Common myeloid progenitor, CD34-positive (primary cell): ENCODE measurements around the gene GPX3.

ENCODE experiments used
- CTCF ChIA-PET: fragments of 350-600 bp; sonication (Branson Sonifier 250); formaldehyde crosslinking; loops from one replicate; lab custom pipeline; 2021; ENCODE audit warnings: antibody characterized with exemption; lab: Charles Lee
- POLR2A ChIA-PET: fragments of 350-600 bp; sonication (Branson Sonifier 250); formaldehyde crosslinking; loops from one replicate; lab custom pipeline; 2021; ENCODE audit warnings: antibody characterized with exemption; lab: Charles Lee
- DNase-seq, 3 donors: peaks; one replicate each; pipeline versions ENCODE4 v3.0.0 to v3.0.0-alpha.2; 2013
- H3K27ac ChIP-seq, 2 experiments: 1 replicate in 1 of 2; 2 replicates in 1 of 2; pipeline ENCODE4 v1.7.0; 2013; ENCODE audit warnings: inconsistent platforms in 2 of 2, low read length in 2 of 2, mild to moderate bottlenecking in 2 of 2, low read depth in 1 of 2, moderate library complexity in 1 of 2; ENCODE audit not compliant: severe bottlenecking in 2 of 2, insufficient read depth in 1 of 2, poor library complexity in 1 of 2
- H3K27me3 ChIP-seq, 5 experiments: replicated peaks in 2 of 5; 1 replicate in 3 of 5; 2 replicates in 2 of 5; pipeline versions ENCODE4 v1.6.1 to v1.7.0; 2013; ENCODE audit warnings: low read length in 4 of 5, mild to moderate bottlenecking in 2 of 5, moderate library complexity in 2 of 5, inconsistent platforms in 1 of 5; ENCODE audit not compliant: insufficient read depth in 5 of 5, control insufficient read depth in 4 of 5
- H3K36me3 ChIP-seq, 4 experiments: 1 replicate in 2 of 4; 2 replicates in 2 of 4; pipeline versions ENCODE4 v1.6.1 to v1.7.0; 2013; ENCODE audit warnings: low read length in 3 of 4, control low read depth in 1 of 4, mild to moderate bottlenecking in 1 of 4; ENCODE audit not compliant: control insufficient read depth in 4 of 4, insufficient read depth in 4 of 4
- H3K4me1 ChIP-seq, 4 experiments: 1 replicate in 3 of 4; 2 replicates in 1 of 4; pipeline versions ENCODE4 v1.6.1 to v1.7.1; 2013; ENCODE audit warnings: low read length in 3 of 4, mild to moderate bottlenecking in 3 of 4, control low read depth in 1 of 4, inconsistent platforms in 1 of 4, moderate library complexity in 1 of 4; ENCODE audit not compliant: control insufficient read depth in 4 of 4, insufficient read depth in 4 of 4; ENCODE audit errors: control extremely low read depth in 1 of 4
- H3K4me3 ChIP-seq, 7 experiments: 1 replicate in 4 of 7; 2 replicates in 3 of 7; pipeline versions ENCODE4 v1.5.1 to v1.7.0; 2013; ENCODE audit warnings: mild to moderate bottlenecking in 7 of 7, low read length in 6 of 7, moderate library complexity in 6 of 7, inconsistent platforms in 2 of 7, low read depth in 2 of 7, control low read depth in 1 of 7; ENCODE audit not compliant: insufficient read depth in 4 of 7, control insufficient read depth in 1 of 7; ENCODE audit errors: extremely low read depth in 1 of 7
- H3K9me3 ChIP-seq, 5 experiments: 1 replicate in 4 of 5; 2 replicates in 1 of 5; pipeline versions ENCODE4 v1.6.1 to v1.7.1; 2013; ENCODE audit warnings: low read length in 4 of 5, mild to moderate bottlenecking in 2 of 5, inconsistent platforms in 1 of 5, low read depth in 1 of 5, moderate library complexity in 1 of 5; ENCODE audit not compliant: control insufficient read depth in 4 of 5, insufficient read depth in 2 of 5; ENCODE audit errors: control extremely low read depth in 1 of 5
- WGBS: methylation state at CpG from one replicate; pipeline ENCODE4 v1.1.5; 2013; ENCODE audit not compliant: insufficient coverage; 5-methylcytosine and 5-hydroxymethylcytosine counted together

The GPX3 gene

DNA sequence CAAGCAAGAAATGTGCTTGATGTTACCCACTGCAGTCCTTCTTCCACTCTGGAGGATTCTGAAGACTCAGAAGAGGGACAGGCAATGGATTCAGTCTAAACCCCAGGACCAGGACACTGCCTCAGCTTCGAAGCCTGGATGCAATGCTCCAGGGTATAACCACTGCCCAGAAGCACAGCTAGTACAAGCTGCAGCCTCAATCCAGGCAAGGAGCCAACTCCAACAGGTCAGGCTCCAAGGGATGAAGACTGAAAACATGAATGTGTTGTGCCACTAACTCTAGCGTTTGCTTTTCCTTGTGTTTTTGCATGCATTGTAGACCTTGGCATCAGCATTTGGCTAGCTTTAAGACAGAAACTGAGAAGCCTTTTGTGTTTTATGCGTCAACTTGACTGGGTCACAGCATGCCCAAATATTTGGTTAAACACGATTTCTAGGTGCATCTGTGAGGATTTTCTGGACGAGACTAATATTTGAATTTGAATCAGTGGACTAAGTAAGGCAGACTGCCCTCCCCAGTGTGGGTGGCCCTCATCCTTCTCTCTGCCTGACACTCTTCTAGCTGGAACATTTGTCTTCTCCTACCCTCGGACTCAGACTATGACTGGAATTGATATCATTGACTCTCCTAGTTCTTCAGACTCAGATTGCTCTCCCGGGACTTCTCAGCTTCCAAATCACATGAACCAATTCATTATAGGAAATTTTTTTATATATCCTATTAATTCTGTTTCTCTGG is 20.5 kb upstream of the GPX3 start:
- Histone ChIP-seq H3K27ac (no peak overlapping the region), H3K4me3 (no peak overlapping the region), H3K27me3 (peaks cover 0 to 2% (median 0%) of the 10 kb centered on the region in 5 experiments), H3K9me3 (peaks cover 0 to 2% (median 0%) of the 10 kb centered on the region in 5 experiments), H3K4me1 (no peaks in the 10 kb centered on the region), H3K36me3 (no peaks in the 10 kb centered on the region)
- ChIA-PET CTCF (no interaction called here), POLR2A (no interaction called here)
- WGBS: 87% methylated on average over 6 of the region's 7 CpGs
- no peak for DNase-seq

DNA sequence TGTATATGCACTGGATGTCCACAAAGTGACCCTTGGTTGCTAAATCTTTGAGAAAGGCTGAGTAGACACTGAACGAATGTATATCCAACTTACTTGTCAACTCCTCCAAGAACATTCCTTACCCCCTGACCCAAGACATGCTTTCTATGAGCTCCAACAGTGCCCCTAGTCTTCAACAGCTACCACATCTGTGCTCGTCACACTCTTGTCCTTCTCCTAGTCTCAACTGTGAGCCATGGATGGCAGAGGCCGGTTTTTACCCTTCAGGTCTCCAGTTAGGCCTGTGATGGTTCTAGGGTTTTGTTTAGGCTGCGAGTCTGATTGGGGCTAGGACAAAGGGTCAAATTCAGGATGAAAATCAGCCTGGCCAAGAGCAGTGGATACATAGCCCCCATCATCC is 19.0 kb upstream of the GPX3 start:
- 100% methylated on average over 1 of the region's 4 CpGs for WGBS
- H3K27me3 ChIP-seq: peaks cover 0 to 2% (median 0%) of the 10 kb centered on the region in 5 experiments
- ChIA-PET POLR2A (interaction anchor here (0.7 kb wide), 1 partner anchor 200 kb away, joined by 3 read pairs; no protein-coding TSS in a partner anchor), CTCF (no interaction called here)
- H3K27ac ChIP-seq: no peak overlapping the region
- no peaks in the 10 kb centered on the region for H3K36me3 ChIP-seq
- H3K4me1 ChIP-seq: no peaks in the 10 kb centered on the region
- DNase-seq: no peak
- no peak overlapping the region for H3K4me3 ChIP-seq
- H3K9me3 ChIP-seq: peaks cover 0 to 2% (median 0%) of the 10 kb centered on the region in 5 experiments

DNA sequence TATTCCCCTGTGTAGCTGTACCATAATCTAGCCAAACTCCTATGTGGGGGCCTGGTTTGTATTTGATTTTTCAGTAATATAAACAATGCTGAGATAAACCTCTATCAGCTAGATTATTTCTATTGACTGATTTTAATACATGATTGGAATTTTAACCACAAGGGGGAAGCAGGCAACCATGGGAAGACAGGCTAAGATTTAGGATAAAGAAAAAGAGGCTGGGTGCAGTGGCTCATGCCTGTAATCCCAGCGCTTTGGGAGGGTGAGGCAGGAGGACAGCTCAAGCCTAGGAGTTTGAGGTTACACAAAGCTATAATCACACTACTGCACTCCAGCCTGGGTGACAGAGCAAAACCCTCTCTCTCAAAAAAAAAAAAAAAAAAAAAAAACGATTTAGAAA is 18.1 kb upstream of the GPX3 start:
- ChIA-PET CTCF (interaction anchor here (1.2 to 1.8 kb wide), 2 partner anchors 113 to 114 kb away, joined by 3 to 6 read pairs; no protein-coding TSS in a partner anchor), POLR2A (no interaction called here)
- peaks cover 0 to 1% (median 0%) of the 10 kb centered on the region in 5 experiments for H3K9me3 ChIP-seq
- H3K27ac ChIP-seq: no peak overlapping the region
- H3K4me3 ChIP-seq: no peak overlapping the region
- WGBS: 100% methylated on average over 1 of the region's 2 CpGs
- DNase-seq: peak in 2 of 3 donors; percentile 9 to 18
- no peaks in the 10 kb centered on the region for H3K36me3 ChIP-seq
- H3K4me1 ChIP-seq: no peaks in the 10 kb centered on the region
- H3K27me3 ChIP-seq: peaks cover 0 to 2% (median 0%) of the 10 kb centered on the region in 5 experiments

DNA sequence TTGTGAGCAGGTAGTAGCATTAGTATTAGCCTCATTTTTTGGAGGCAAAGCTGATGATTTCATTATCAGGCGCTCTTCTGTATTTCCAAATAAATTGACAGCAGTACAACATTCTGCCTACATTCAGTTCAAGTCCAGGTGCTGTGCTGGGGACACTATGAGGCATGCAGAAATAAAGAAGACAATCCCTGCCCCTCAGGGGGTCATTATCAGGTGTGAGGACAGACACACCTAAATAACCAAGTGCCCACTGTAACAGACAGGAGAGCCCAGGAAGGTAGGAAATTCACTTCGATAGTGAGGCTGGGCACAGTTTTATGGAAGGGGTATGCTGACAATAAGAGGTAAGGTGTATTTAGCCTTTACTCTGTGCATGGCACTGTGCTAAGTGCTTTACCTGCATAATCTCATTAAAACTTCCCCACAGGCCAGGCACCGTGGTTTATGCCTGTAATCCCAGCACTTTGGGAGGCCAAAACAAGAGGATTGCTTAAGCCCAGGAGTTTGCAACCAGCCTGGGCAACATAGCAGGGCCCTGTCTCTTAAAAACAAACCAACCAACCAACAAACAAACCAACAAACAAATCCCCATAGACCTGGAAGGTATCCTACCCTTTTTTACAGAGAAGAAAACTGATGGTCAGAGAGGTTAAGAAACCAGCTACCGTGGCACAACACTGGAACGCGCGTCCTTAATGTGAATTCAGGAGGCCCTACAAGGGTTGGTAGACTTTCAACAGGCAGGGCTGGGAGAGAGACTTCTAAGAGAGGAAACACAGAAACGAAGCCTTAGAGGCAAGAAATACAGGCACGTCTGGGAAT is 17.5 kb upstream of the GPX3 start:
- CTCF ChIA-PET: interaction anchor here (1.2 to 1.8 kb wide), 2 partner anchors 112 to 114 kb away, joined by 3 to 6 read pairs; no protein-coding TSS in a partner anchor

DNA sequence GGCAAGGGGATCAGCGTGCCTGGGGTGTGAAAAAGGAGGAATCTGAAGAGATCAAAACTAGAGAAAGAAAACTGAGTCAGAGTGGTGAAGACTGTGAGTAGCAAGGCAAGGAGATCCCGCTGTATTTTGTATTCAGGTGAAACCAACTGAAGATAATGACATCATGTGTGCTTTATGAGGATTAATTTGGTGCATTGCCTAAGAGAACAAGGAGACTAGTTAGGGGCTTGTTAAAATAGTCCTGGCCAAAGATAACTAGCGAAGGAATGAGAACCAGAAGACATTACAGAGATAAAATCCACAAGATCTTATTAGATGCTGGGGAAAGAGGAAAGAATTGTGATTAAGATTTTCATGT is 16.9 kb upstream of the GPX3 start:
- Histone ChIP-seq H3K4me1 (no peaks in the 10 kb centered on the region), H3K36me3 (no peaks in the 10 kb centered on the region), H3K27ac (no peak overlapping the region), H3K4me3 (no peak overlapping the region), H3K27me3 (peaks cover 0 to 2% (median 0%) of the 10 kb centered on the region in 5 experiments), H3K9me3 (no peaks in the 10 kb centered on the region)
- ChIA-PET POLR2A (no interaction called here), CTCF (interaction anchor here (1.8 kb wide), 1 partner anchor 113 kb away, joined by 6 read pairs; no protein-coding TSS in a partner anchor)
- WGBS: 89% methylated on average over 3 of the region's 3 CpGs
- no peak for DNase-seq

More for the DNA sequence above, 17.5 kb upstream of the GPX3 start:
- no peak for DNase-seq
- WGBS: over 99% methylated on average over 8 of the region's 9 CpGs
- Histone ChIP-seq H3K36me3 (no peaks in the 10 kb centered on the region), H3K27me3 (peaks cover 0 to 2% (median 0%) of the 10 kb centered on the region in 5 experiments), H3K4me3 (no peak overlapping the region), H3K4me1 (no peaks in the 10 kb centered on the region), H3K27ac (no peak overlapping the region), H3K9me3 (no peaks in the 10 kb centered on the region)
- POLR2A ChIA-PET: no interaction called here

DNA sequence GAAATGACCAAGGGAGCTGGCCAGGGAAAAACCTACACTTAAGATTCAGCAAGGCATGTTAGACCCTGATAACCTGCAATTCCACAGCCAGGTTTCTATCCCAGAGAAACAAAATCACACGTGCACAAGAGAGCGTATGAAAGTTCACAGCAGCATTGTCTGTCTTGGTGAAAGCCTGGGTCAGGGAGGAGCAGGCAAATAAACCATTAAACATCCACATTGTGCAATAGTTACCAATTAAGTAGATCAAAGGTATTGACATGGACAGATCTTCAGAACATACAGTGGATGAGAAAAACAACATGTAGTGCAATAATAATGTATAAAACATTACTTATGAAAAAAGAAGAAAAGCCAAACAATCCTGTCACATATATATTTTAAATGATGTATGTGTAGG is 15.9 kb upstream of the GPX3 start:
- Histone ChIP-seq H3K36me3 (no peaks in the 10 kb centered on the region), H3K27me3 (no peaks in the 10 kb centered on the region), H3K9me3 (no peaks in the 10 kb centered on the region), H3K4me1 (no peaks in the 10 kb centered on the region), H3K4me3 (no peak overlapping the region), H3K27ac (no peak overlapping the region)
- 93% methylated on average over 2 of the region's 2 CpGs for WGBS
- DNase-seq: no peak
- POLR2A ChIA-PET: no interaction called here
- CTCF ChIA-PET: no interaction called here
